ENCODE results near the gene PEX11B.

The PEX11B gene

DNA sequence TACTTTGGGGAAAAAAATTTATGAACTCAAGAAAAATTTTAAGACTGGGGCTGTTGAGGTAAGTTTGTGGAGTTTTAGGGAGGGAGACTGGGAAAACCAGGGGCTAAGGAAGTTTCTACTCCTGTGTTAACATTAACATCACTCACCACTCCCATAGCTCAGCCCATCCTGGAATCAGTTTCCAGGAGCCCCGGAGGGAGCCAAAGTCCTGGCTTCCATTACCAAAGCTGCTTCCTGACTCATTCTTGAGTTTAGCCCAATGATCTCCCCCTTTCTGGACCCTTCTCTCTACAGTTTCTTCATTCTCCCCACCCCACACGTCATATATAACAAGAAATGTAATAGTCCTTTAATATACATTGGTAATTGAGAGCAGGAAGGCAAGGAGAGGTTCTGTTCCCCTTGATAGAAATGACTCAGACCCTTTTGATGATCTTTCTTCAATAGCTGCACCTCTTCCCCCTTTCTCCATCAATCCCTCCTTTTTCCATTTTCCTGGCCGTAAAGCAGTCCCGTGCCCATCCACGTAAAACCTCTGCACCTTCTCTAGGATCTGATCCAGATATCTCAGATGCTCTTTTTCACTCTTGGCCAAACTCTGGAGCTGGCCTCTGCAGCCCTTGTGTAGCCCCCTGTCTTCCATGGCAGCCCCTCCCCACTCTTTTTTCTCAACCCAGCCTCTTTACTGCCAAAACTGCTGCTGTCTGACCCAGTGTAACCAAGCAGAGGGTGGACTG is 55.1 kb downstream of the PEX11B start:
- no peak for DNase-seq
